Mesothelial cell of epicardium (in vitro differentiated cells): ENCODE results near the gene YWHAE. TPM values are rescaled to one million over a fixed set of nuclear protein-coding genes. Genes with fewer than 3 reads are reported as not detected.

Experiments used
- DNase-seq, 2 experiments: peaks; one replicate each; pipeline ENCODE4 v3.0.0; 2021; ENCODE audit warnings: low spot score in 2 of 2; ENCODE audit not compliant: unreplicated experiment in 2 of 2
- H3K27ac Mint-ChIP-seq: 2 replicates; pipeline ENCODE4 v1.8.0; 2021; ENCODE audit warnings: mixed read lengths
- H3K27me3 Mint-ChIP-seq: 2 replicates; pipeline ENCODE4 v1.8.0; 2021; ENCODE audit warnings: low read depth, mixed read lengths
- H3K36me3 Mint-ChIP-seq: 2 replicates; pipeline ENCODE4 v1.8.0; 2021; ENCODE audit warnings: mixed read lengths
- H3K4me1 Mint-ChIP-seq: 2 replicates; pipeline ENCODE4 v1.8.0; 2021; ENCODE audit warnings: mixed read lengths
- H3K4me3 Mint-ChIP-seq: 2 replicates; pipeline ENCODE4 v1.8.0; 2021; ENCODE audit warnings: mild to moderate bottlenecking, moderate library complexity, mixed read lengths
- H3K9me3 Mint-ChIP-seq: 2 replicates; pipeline ENCODE4 v1.8.0; 2021; ENCODE audit warnings: mixed read lengths
- CTCF ChIP-seq: fragments of 200-600 bp; sonication (generic); IDR thresholded peaks from one replicate; pipeline ENCODE4 v1.5.0; 2021; ENCODE audit warnings: antibody characterized with exemption; ENCODE audit not compliant: unreplicated experiment
- total RNA-seq: library from RNA; stranded (reverse); gene quantifications from 3 replicates; pipeline ENCODE4 v1.2.1, GENCODE V29; 2021

The YWHAE gene
- total RNA-seq, 1 donor from 2014 or later, result 714 TPM

- Mint-ChIP-seq H3K9me3 (no peaks in the 10 kb centered on the region), H3K36me3 (no peaks in the 10 kb centered on the region)
Measured at GRCh38 chr17:1300371-1300905, 99.6 kb downstream of the YWHAE start.

GRCh38 chr17:1299552-1300370, 100.3 kb downstream of the YWHAE start:
- Mint-ChIP-seq H3K9me3 (no peaks in the 10 kb centered on the region), H3K27me3 (peaks cover 34% of the 10 kb centered on the region), H3K36me3 (no peaks in the 10 kb centered on the region), H3K4me3 (no peak overlapping the region), H3K27ac (no peak overlapping the region), H3K4me1 (peaks cover 10% of the 10 kb centered on the region)
- DNase-seq, result no peak
- TF ChIP-seq CTCF, result no peak

More at GRCh38 chr17:1300371-1300905, 99.6 kb downstream of the YWHAE start:
- Mint-ChIP-seq H3K27ac (no peak overlapping the region), H3K27me3 (peaks cover 31% of the 10 kb centered on the region), H3K4me1 (peaks cover 10% of the 10 kb centered on the region), H3K4me3 (no peak overlapping the region)
- no peak for TF ChIP-seq CTCF
- DNase-seq, result no peak

- Mint-ChIP-seq H3K9me3 (no peaks in the 10 kb centered on the region), H3K4me3 (peak overlapping the region; percentile 26), H3K4me1 (peaks cover 10% of the 10 kb centered on the region), H3K27me3 (peaks cover 35% of the 10 kb centered on the region), H3K27ac (no peak overlapping the region), H3K36me3 (no peaks in the 10 kb centered on the region)
- no peak for TF ChIP-seq CTCF
- peak in 1 of 2 experiments; percentile 66 for DNase-seq
Measured at GRCh38 chr17:1298606-1299005, 101.4 kb downstream of the YWHAE start.

Other genes with a start within 250 kb of the YWHAE start
- gene ABR, start 220.2 kb downstream of the YWHAE start, total RNA-seq, result 63.9 to 70.1 TPM (median 69.3 TPM) in 3 replicates
- not detected in 3 replicates for gene BHLHA9, start 129.8 kb downstream of the YWHAE start, total RNA-seq
- gene TRARG1, start 120.6 kb downstream of the YWHAE start, total RNA-seq, result not detected in 3 replicates
- 38.2 to 41.9 TPM (median 41.3 TPM) in 3 replicates for gene CRK, start 56.0 kb upstream of the YWHAE start, total RNA-seq
- 144 to 149 TPM (median 147 TPM) in 3 replicates for gene MYO1C, start 92.5 kb upstream of the YWHAE start, total RNA-seq
- gene INPP5K, start 116.4 kb upstream of the YWHAE start, total RNA-seq, result 22.4 to 23.5 TPM (median 22.5 TPM) in 3 replicates
- gene PITPNA, start 162.6 kb upstream of the YWHAE start, total RNA-seq, result 58.3 to 63.4 TPM (median 61.8 TPM) in 3 replicates
- gene SLC43A2, start 228.6 kb upstream of the YWHAE start, total RNA-seq, result 12.4 to 13.3 TPM (median 12.4 TPM) in 3 replicates
- gene SCARF1, start 245.5 kb upstream of the YWHAE start, total RNA-seq, result 1.5 to 2.1 TPM (median 1.8 TPM) in 3 replicates
- 3.4 to 3.8 TPM (median 3.5 TPM) in 3 replicates for gene RILP, start 249.6 kb upstream of the YWHAE start, total RNA-seq